ENCODE data around the gene ZBTB4.

- no peak for TF ChIP-seq EZH2 (IDR thresholded peaks at IDR 0.05; ENCODE audit: borderline replicate concordance, low read depth, low read length)
- no peak for TF ChIP-seq MYC (IDR thresholded peaks at IDR 0.05; ENCODE audit: low read depth, low read length)
- no peak for TF ChIP-seq MYC (CRISPR knock-in tag; IDR thresholded peaks at IDR 0.05; ENCODE audit: borderline replicate concordance, low read depth)
- no peak for TF ChIP-seq TAF1 (IDR thresholded peaks at IDR 0.05; ENCODE audit: control insufficient read depth, extremely low read depth, insufficient read depth, low read length, severe bottlenecking)
- TF ChIP-seq NCOA1 (IDR thresholded peaks at IDR 0.05; ENCODE audit: low read depth): no peak
- no peak for TF ChIP-seq UBTF (IDR thresholded peaks at IDR 0.05; ENCODE audit: borderline replicate concordance in 1 of 2, low read depth in 2 of 2, low read length in 2 of 2)
- TF ChIP-seq POLR2A (conservative IDR thresholded peaks at IDR 0.05): no peak
- TF ChIP-seq POLR2AphosphoS5 (IDR thresholded peaks at IDR 0.05; ENCODE audit: control insufficient read depth, insufficient read depth, low read depth, low read length): no peak
- TF ChIP-seq ZNF696 (CRISPR knock-in tag; conservative IDR thresholded peaks at IDR 0.05): no peak
- TF ChIP-seq ZBTB8A (IDR thresholded peaks at IDR 0.05; ENCODE audit: partially characterized antibody): no peak
- TF ChIP-seq ZNF24 (IDR thresholded peaks at IDR 0.05): no peak
- no peak for TF ChIP-seq ZNF232 (CRISPR knock-in tag; IDR thresholded peaks at IDR 0.05)
- TF ChIP-seq SREBF2 (CRISPR knock-in tag; IDR thresholded peaks at IDR 0.05): no peak
- TF ChIP-seq HMBOX1 (IDR thresholded peaks at IDR 0.05): no peak
- no peak for TF ChIP-seq HDAC2 (IDR thresholded peaks at IDR 0.05)
Measured at GRCh38 chr17:7459961-7460545, 19.4 kb downstream of the ZBTB4 start.
